H9 (cell line): ENCODE data around the gene HAGHL. TPM values are rescaled to one million over a fixed set of nuclear protein-coding genes. Genes with fewer than 3 reads are reported as not detected.
A peak's percentile ranks its signal among the peaks of the same experiment; 100 is the strongest.

Experiments
- DNase-seq: peaks from one replicate; pipeline ENCODE4 v3.0.0-alpha.2; 2017
- H2AFZ ChIP-seq: one replicate; pipeline ENCODE4 v1.6.1; 2013; ENCODE audit warnings: mild to moderate bottlenecking, low read length, control low read depth, moderate library complexity
- H2AK5ac ChIP-seq: 2 replicates; pipeline ENCODE4 v1.6.1; 2013; ENCODE audit warnings: low read length, control low read depth, mixed read lengths; ENCODE audit not compliant: insufficient read length
- H2BK120ac ChIP-seq: one replicate; pipeline ENCODE4 v1.6.1; 2013; ENCODE audit warnings: low read depth, mild to moderate bottlenecking, low read length, control low read depth, inconsistent platforms; ENCODE audit not compliant: poor library complexity, severe bottlenecking
- H2BK12ac ChIP-seq: 2 replicates; pipeline ENCODE4 v1.6.1; 2013; ENCODE audit warnings: low read length, control low read depth, mixed read lengths, low read depth; ENCODE audit not compliant: insufficient read length
- H2BK15ac ChIP-seq: 2 replicates; pipeline ENCODE4 v1.6.1; 2013; ENCODE audit warnings: low read depth, low read length, control low read depth
- H2BK20ac ChIP-seq: one replicate; pipeline ENCODE4 v1.6.1; 2013; ENCODE audit warnings: low read depth, mild to moderate bottlenecking, low read length, control low read depth, inconsistent platforms; ENCODE audit not compliant: poor library complexity, severe bottlenecking
- H2BK5ac ChIP-seq: 2 replicates; pipeline ENCODE4 v1.6.1; 2013; ENCODE audit warnings: low read length, control low read depth, mixed read lengths; ENCODE audit not compliant: insufficient read length
- H3K14ac ChIP-seq: 2 replicates; pipeline ENCODE4 v1.6.1; 2013; ENCODE audit warnings: low read length, control low read depth; ENCODE audit not compliant: insufficient read depth
- H3K18ac ChIP-seq: 2 replicates; pipeline ENCODE4 v1.6.1; 2013; ENCODE audit warnings: low read depth, mild to moderate bottlenecking, mixed read lengths, low read length, control low read depth; ENCODE audit not compliant: insufficient read length
- H3K23ac ChIP-seq: 2 replicates; pipeline ENCODE4 v1.6.1; 2013; ENCODE audit warnings: low read length, control low read depth, mixed read lengths, low read depth; ENCODE audit not compliant: insufficient read length
- H3K23me2 ChIP-seq: 2 replicates; pipeline ENCODE4 v1.6.1; 2013; ENCODE audit warnings: low read depth, mild to moderate bottlenecking, mixed read lengths, low read length, control low read depth; ENCODE audit not compliant: insufficient read length, poor library complexity, severe bottlenecking
- H3K27ac ChIP-seq: 2 replicates; pipeline ENCODE4 v1.5.1; 2013; ENCODE audit warnings: low read length, control low read depth, mixed read lengths, low read depth; ENCODE audit not compliant: insufficient read length
- H3K27me3 ChIP-seq: 2 replicates; pipeline ENCODE4 v1.6.1; 2013; ENCODE audit warnings: low read length, control low read depth, inconsistent platforms; ENCODE audit not compliant: insufficient read depth
- H3K4ac ChIP-seq: 2 replicates; pipeline ENCODE4 v1.6.1; 2013; ENCODE audit warnings: low read depth, mild to moderate bottlenecking, control low read depth, inconsistent platforms, low read length, moderate library complexity
- H3K4me1 ChIP-seq: 2 replicates; pipeline ENCODE4 v1.6.1; 2013; ENCODE audit warnings: low read length, control low read depth, inconsistent platforms; ENCODE audit not compliant: insufficient read depth
- H3K4me2 ChIP-seq: 2 replicates; pipeline ENCODE4 v1.6.1; 2013; ENCODE audit warnings: low read length, control low read depth, mixed read lengths; ENCODE audit not compliant: insufficient read length, insufficient read depth
- H3K56ac ChIP-seq: 2 replicates; pipeline ENCODE4 v1.6.1; 2013; ENCODE audit warnings: low read depth, mild to moderate bottlenecking, mixed read lengths, low read length, control low read depth; ENCODE audit not compliant: insufficient read length
- H3K79me1 ChIP-seq: 2 replicates; pipeline ENCODE4 v1.6.1; 2013; ENCODE audit warnings: low read depth, mild to moderate bottlenecking, moderate library complexity, low read length, control low read depth, inconsistent platforms; ENCODE audit not compliant: insufficient read depth, poor library complexity, severe bottlenecking
- H3K79me2 ChIP-seq: 2 replicates; pipeline ENCODE4 v1.6.1; 2013; ENCODE audit warnings: low read length, control low read depth, inconsistent platforms; ENCODE audit not compliant: insufficient read depth
- H3K9ac ChIP-seq: 2 replicates; pipeline ENCODE4 v1.6.1; 2013; ENCODE audit warnings: low read length, control low read depth, mixed read lengths; ENCODE audit not compliant: insufficient read length; ENCODE audit errors: extremely low read depth
- H3K9me3 ChIP-seq: one replicate; pipeline ENCODE4 v1.6.1; 2013; ENCODE audit warnings: low read depth, low read length, inconsistent platforms; ENCODE audit not compliant: control insufficient read depth
- H3T11ph ChIP-seq: one replicate; pipeline ENCODE4 v1.6.1; 2013; ENCODE audit warnings: mild to moderate bottlenecking, low read length, control low read depth, inconsistent platforms
- H4K20me1 ChIP-seq: one replicate; pipeline ENCODE4 v1.6.1; 2013; ENCODE audit not compliant: control insufficient read depth, insufficient read length, insufficient read depth
- H4K5ac ChIP-seq: 2 replicates; pipeline ENCODE4 v1.6.1; 2013; ENCODE audit warnings: low read depth, mild to moderate bottlenecking, mixed read lengths, low read length, control low read depth; ENCODE audit not compliant: insufficient read length
- H4K8ac ChIP-seq: replicated peaks from 2 replicates; pipeline ENCODE4 v1.6.1; 2013; ENCODE audit warnings: low read length, control low read depth, mixed read lengths, low read depth; ENCODE audit not compliant: insufficient read length
- H4K91ac ChIP-seq: 2 replicates; pipeline ENCODE4 v1.6.1; 2013; ENCODE audit warnings: low read depth, mild to moderate bottlenecking, moderate library complexity, mixed read lengths, low read length, control low read depth; ENCODE audit not compliant: insufficient read length
- H3K27ac Mint-ChIP-seq, 3 experiments: 2 replicates in 2 of 3; 3 replicates in 1 of 3; pipeline ENCODE4 v1.8.0; 2020 to 2021; ENCODE audit warnings: mixed read lengths in 3 of 3, mild to moderate bottlenecking in 1 of 3, moderate library complexity in 1 of 3
- H3K27me3 Mint-ChIP-seq: 2 replicates; pipeline ENCODE4 v1.8.0; 2021; ENCODE audit warnings: low read depth, mild to moderate bottlenecking, moderate library complexity, mixed read lengths
- H3K36me3 Mint-ChIP-seq, 3 experiments: 2 replicates in 2 of 3; 3 replicates in 1 of 3; pipeline ENCODE4 v1.8.0; 2020 to 2021; ENCODE audit warnings: low read depth in 3 of 3, mixed read lengths in 3 of 3; ENCODE audit not compliant: insufficient read depth in 1 of 3
- H3K4me1 Mint-ChIP-seq, 2 experiments: 2 replicates each; pipeline ENCODE4 v1.8.0; 2020; ENCODE audit warnings: mixed read lengths in 2 of 2
- H3K4me3 Mint-ChIP-seq, 2 experiments: 2 replicates in 1 of 2; 3 replicates in 1 of 2; pipeline ENCODE4 v1.8.0; 2020 to 2021; ENCODE audit warnings: mild to moderate bottlenecking in 2 of 2, mixed read lengths in 2 of 2, moderate library complexity in 1 of 2
- H3K9me3 Mint-ChIP-seq, 2 experiments: 2 replicates in 1 of 2; 3 replicates in 1 of 2; pipeline ENCODE4 v1.8.0; 2020; ENCODE audit warnings: mild to moderate bottlenecking in 2 of 2, mixed read lengths in 2 of 2, moderate library complexity in 1 of 2
- CTCF ChIP-seq: fragments of 200-600 bp; sonication (generic); conservative IDR thresholded peaks from 3 replicates; pipeline ENCODE4 v1.8.0; 2021; ENCODE audit warnings: antibody characterized with exemption, mild to moderate bottlenecking
- WGBS: extraction: QIAGEN DNeasy Blood & Tissue Kit; methylation state at CpG from one replicate; pipeline ENCODE4 v1.1.7; 2013; ENCODE audit warnings: missing lambda C conversion rate, low lambda C conversion rate, mixed read lengths; ENCODE audit not compliant: insufficient read length; ENCODE audit errors: extremely low coverage; 5-methylcytosine and 5-hydroxymethylcytosine counted together
- total RNA-seq: library from RNA; stranded (reverse); gene quantifications from 2 replicates; pipeline ENCODE4 v1.2.1, GENCODE V29; 2021

Gene HAGHL
- total RNA-seq, 1 experiment from 2014 or later = 25.2 TPM

GRCh38 chr16:684961-685696 is 41.8 kb upstream of the HAGHL start:
- Histone ChIP-seq H3K4me2 (peak overlapping the region; percentile 20), H3K27ac (no peak overlapping the region)

More at GRCh38 chr16:684961-685696, 41.8 kb upstream of the HAGHL start:
- H3K27me3 ChIP-seq = no peaks in the 10 kb centered on the region
- no peak overlapping the region for H3K56ac ChIP-seq
- H3K9me3 Mint-ChIP-seq = no peaks in the 10 kb centered on the region
- peak overlapping the region in 1 of 2 experiments; percentile 57; a peak in 1 of 5 replicates for H3K4me3 Mint-ChIP-seq
- H2AFZ ChIP-seq = no peak overlapping the region
- H4K91ac ChIP-seq = no peak overlapping the region
- no peak for TF ChIP-seq CTCF
- H4K5ac ChIP-seq = no peak overlapping the region
- WGBS = no CpG with 5 or more reads among the region's 61 CpGs
- H3K9me3 ChIP-seq = no peaks in the 10 kb centered on the region
- no peak overlapping the region for H2BK12ac ChIP-seq
- H3K79me1 ChIP-seq = no peaks in the 10 kb centered on the region
- no peaks in the 10 kb centered on the region for H3K4me1 ChIP-seq
- H3K23me2 ChIP-seq = peaks cover 17% of the 10 kb centered on the region
- H3K27me3 Mint-ChIP-seq = no peaks in the 10 kb centered on the region; the same call in 1 of the 2 replicates
- peaks cover 10 to 26% of the 10 kb centered on the region in 2 experiments for H3K4me1 Mint-ChIP-seq
- DNase-seq = no peak
- peaks cover 15 to 47% (median 44%) of the 10 kb centered on the region in 3 experiments; a peak in 6 of 7 replicates for H3K36me3 Mint-ChIP-seq
- H3T11ph ChIP-seq = no peak overlapping the region
- H2BK5ac ChIP-seq = no peak overlapping the region
- no peak overlapping the region for H3K9ac ChIP-seq
- H3K79me2 ChIP-seq = peaks cover 2% of the 10 kb centered on the region; the same call in 1 of the 2 replicates
- H4K8ac ChIP-seq = no peak overlapping the region
- H2BK20ac ChIP-seq = no peak overlapping the region
- no peak overlapping the region for H3K18ac ChIP-seq
- H3K27ac Mint-ChIP-seq = no peak overlapping the region
- H2AK5ac ChIP-seq = no peak overlapping the region
- no peak overlapping the region for H2BK120ac ChIP-seq
- H4K20me1 ChIP-seq = no peaks in the 10 kb centered on the region
- H3K14ac ChIP-seq = no peak overlapping the region
- no peak overlapping the region for H3K4ac ChIP-seq
- no peak overlapping the region for H3K23ac ChIP-seq
- no peak overlapping the region for H2BK15ac ChIP-seq
